Adrenal gland (tissue), 5 donors: ENCODE data around the gene ASB9.

ENCODE experiments used
- POLR2A ChIP-seq, 2 donors: fragments of 450-650 bp; IDR thresholded peaks; one replicate each; pipeline ENCODE4 v1.6.1; 2017; ENCODE audit warnings: antibody characterized with exemption in 2 of 2, mild to moderate bottlenecking in 2 of 2, moderate library complexity in 1 of 2
- TF ChIP-seq, protein P1 (sequence below), 6 experiments: fragments of 450-650 bp in 4 of 6; fragments of 200-600 bp in 2 of 6; sonication (generic) in 1 of 6; IDR thresholded peaks; 1 replicate in 5 of 6; 2 replicates in 1 of 6; pipeline versions ENCODE4 v1.5.1 to v1.8.0; 2016 to 2021; ENCODE audit warnings: antibody characterized with exemption in 6 of 6, mild to moderate bottlenecking in 2 of 6, moderate library complexity in 1 of 6
- donor health status: DM: no; HTN: no; CAD: no.

- TF ChIP-seq, protein P1, sequence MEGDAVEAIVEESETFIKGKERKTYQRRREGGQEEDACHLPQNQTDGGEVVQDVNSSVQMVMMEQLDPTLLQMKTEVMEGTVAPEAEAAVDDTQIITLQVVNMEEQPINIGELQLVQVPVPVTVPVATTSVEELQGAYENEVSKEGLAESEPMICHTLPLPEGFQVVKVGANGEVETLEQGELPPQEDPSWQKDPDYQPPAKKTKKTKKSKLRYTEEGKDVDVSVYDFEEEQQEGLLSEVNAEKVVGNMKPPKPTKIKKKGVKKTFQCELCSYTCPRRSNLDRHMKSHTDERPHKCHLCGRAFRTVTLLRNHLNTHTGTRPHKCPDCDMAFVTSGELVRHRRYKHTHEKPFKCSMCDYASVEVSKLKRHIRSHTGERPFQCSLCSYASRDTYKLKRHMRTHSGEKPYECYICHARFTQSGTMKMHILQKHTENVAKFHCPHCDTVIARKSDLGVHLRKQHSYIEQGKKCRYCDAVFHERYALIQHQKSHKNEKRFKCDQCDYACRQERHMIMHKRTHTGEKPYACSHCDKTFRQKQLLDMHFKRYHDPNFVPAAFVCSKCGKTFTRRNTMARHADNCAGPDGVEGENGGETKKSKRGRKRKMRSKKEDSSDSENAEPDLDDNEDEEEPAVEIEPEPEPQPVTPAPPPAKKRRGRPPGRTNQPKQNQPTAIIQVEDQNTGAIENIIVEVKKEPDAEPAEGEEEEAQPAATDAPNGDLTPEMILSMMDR (IDR thresholded peaks at IDR 0.05): no peak
- TF ChIP-seq POLR2A (IDR thresholded peaks at IDR 0.05): no peak
Measured at GRCh38 chrX:15200871-15201270, 69.0 kb downstream of the ASB9 start.
